SK-N-MC (cell line): ENCODE measurements around the gene PCED1B.

Experiments
- EZH2 ChIP-seq: fragments of 200-600 bp; sonication (generic); IDR thresholded peaks from one replicate; pipeline ENCODE4 v1.6.1; 2017; ENCODE audit warnings: antibody characterized with exemption
- POLR2AphosphoS5 ChIP-seq: IDR thresholded peaks from 2 replicates; pipeline ENCODE4 v1.6.1; 2012; ENCODE audit warnings: mild to moderate bottlenecking, low read depth, low read length, borderline replicate concordance

- TF ChIP-seq EZH2 (no peak), POLR2AphosphoS5 (no peak)
These were observed 18.0 kb downstream of the PCED1B start for GRCh38 chr12:47097276-47097896.
